ENCODE data around the gene ETDA. TPM values are rescaled to one million over a fixed set of nuclear protein-coding genes. Genes with fewer than 3 reads are reported as not detected.

The ETDA gene
- total RNA-seq, 2 experiments from 2014 or later = not detected

- H3K27me3 Mint-ChIP-seq (ENCODE audit: low read depth) = no peaks in the 10 kb centered on the region
- H3K36me3 Mint-ChIP-seq (ENCODE audit: low read depth) = peaks cover 30% of the 10 kb centered on the region
- POLR2A ChIA-PET = no interaction called here
- no peaks in the 10 kb centered on the region for H3K4me1 Mint-ChIP-seq (ENCODE audit: low read depth)
- CTCF ChIA-PET = interaction anchor here (1.6 kb wide), 1 partner anchor 8 kb away, joined by 4 read pairs; no protein-coding TSS in a partner anchor
- DNase-seq (no peak), ATAC-seq (no peak)
- H3K9me3 Mint-ChIP-seq (ENCODE audit: insufficient read depth) = peaks cover 20% of the 10 kb centered on the region
- no peak overlapping the region for H3K4me3 Mint-ChIP-seq
- H3K27ac Mint-ChIP-seq = no peak overlapping the region
Observed at GRCh38 chrX:135287266-135287823, 35.5 kb downstream of the ETDA start.

- Mint-ChIP-seq H3K4me3 (peak overlapping the region; percentile 84), H3K4me1 (ENCODE audit: low read depth) (peaks cover 19% of the 10 kb centered on the region), H3K27ac (peak overlapping the region; percentile 90), H3K27me3 (ENCODE audit: low read depth) (no peaks in the 10 kb centered on the region), H3K9me3 (ENCODE audit: insufficient read depth) (peaks cover 5% of the 10 kb centered on the region), H3K36me3 (ENCODE audit: low read depth) (peaks cover 20% of the 10 kb centered on the region)
- DNase-seq (peak; percentile 76), ATAC-seq (peak; percentile 100)
- CTCF ChIA-PET = interaction anchor here (0.9 to 1.3 kb wide), 4 partner anchors 9 to 184 kb away, joined by 3 to 4 read pairs (median 4); no protein-coding TSS in a partner anchor
- POLR2A ChIA-PET = no interaction called here
Observed at GRCh38 chrX:135295238-135295943, 43.5 kb downstream of the ETDA start.

GRCh38 chrX:135295944-135296305 is 44.1 kb downstream of the ETDA start:
- Mint-ChIP-seq H3K4me3 (peak overlapping the region; percentile 84), H3K36me3 (ENCODE audit: low read depth) (peaks cover 16% of the 10 kb centered on the region), H3K27me3 (ENCODE audit: low read depth) (no peaks in the 10 kb centered on the region), H3K4me1 (ENCODE audit: low read depth) (peaks cover 19% of the 10 kb centered on the region), H3K27ac (peak overlapping the region; percentile 90), H3K9me3 (ENCODE audit: insufficient read depth) (peaks cover 5% of the 10 kb centered on the region)
- DNase-seq (no peak), ATAC-seq (peak; percentile 64)
- POLR2A ChIA-PET = no interaction called here
- CTCF ChIA-PET = interaction anchor here (0.9 to 1.3 kb wide), 4 partner anchors 9 to 184 kb away, joined by 3 to 4 read pairs (median 4); no protein-coding TSS in a partner anchor

- DNase-seq (no peak), ATAC-seq (no peak)
- no peaks in the 10 kb centered on the region for H3K27me3 Mint-ChIP-seq (ENCODE audit: low read depth)
- CTCF ChIA-PET = no interaction called here
- no peaks in the 10 kb centered on the region for H3K9me3 Mint-ChIP-seq (ENCODE audit: insufficient read depth)
- H3K36me3 Mint-ChIP-seq (ENCODE audit: low read depth) = no peaks in the 10 kb centered on the region
- no peak overlapping the region for H3K4me3 Mint-ChIP-seq
- no peak overlapping the region for H3K27ac Mint-ChIP-seq
- POLR2A ChIA-PET = no interaction called here
- no peaks in the 10 kb centered on the region for H3K4me1 Mint-ChIP-seq (ENCODE audit: low read depth)
Observed at GRCh38 chrX:135302269-135302873, 50.5 kb downstream of the ETDA start.

Other genes with a start within 250 kb of the ETDA start
- under 1 TPM; 0.26 to 0.31 TPM for gene RTL8B, start 229.5 kb upstream of the ETDA start, total RNA-seq
- gene RTL8C, start 219.7 kb upstream of the ETDA start, total RNA-seq = 10 to 100 TPM; 24.5 to 27.0 TPM
- gene RTL8A, start 199.9 kb upstream of the ETDA start, total RNA-seq = 10 to 100 TPM; 12.9 to 13.6 TPM
- not detected for gene SMIM10L2B, start 153.3 kb upstream of the ETDA start, total RNA-seq
- gene ETDB, start 131.5 kb upstream of the ETDA start, total RNA-seq = not detected
- not detected for gene CT55, start 80.7 kb upstream of the ETDA start, total RNA-seq
- gene ETDC, start 57.4 kb downstream of the ETDA start, total RNA-seq = not detected
- gene ZNF75D, start 92.0 kb downstream of the ETDA start, total RNA-seq = 10 to 100 TPM; 12.1 to 13.8 TPM
- gene ZNF449, start 92.7 kb downstream of the ETDA start, total RNA-seq = 1 to 10 TPM; 4.3 to 4.4 TPM
- gene SMIM10L2A, start 169.9 kb downstream of the ETDA start, total RNA-seq = under 1 TPM; 0.58 to 0.65 TPM